Fibroblast of skin of left biceps (primary cell): ENCODE data around the gene CCDC97.
A peak's percentile ranks its signal among the peaks of the same experiment; 100 is the strongest.
"Not testable (repeated sequence)": the region's sequence is repeated elsewhere in the genome, so short reads cannot be mapped to it uniquely, and the experiment has no call there.

ENCODE experiments used
- DNase-seq, 2 experiments: peaks; one replicate each; pipeline ENCODE4 v3.0.0-alpha.2; 2013; ENCODE audit warnings: low read depth in 2 of 2

Gene CCDC97

GRCh38 chr19:41364524-41365391, 54.8 kb downstream of the CCDC97 start:
- DNase-seq, result no peak

DNA sequence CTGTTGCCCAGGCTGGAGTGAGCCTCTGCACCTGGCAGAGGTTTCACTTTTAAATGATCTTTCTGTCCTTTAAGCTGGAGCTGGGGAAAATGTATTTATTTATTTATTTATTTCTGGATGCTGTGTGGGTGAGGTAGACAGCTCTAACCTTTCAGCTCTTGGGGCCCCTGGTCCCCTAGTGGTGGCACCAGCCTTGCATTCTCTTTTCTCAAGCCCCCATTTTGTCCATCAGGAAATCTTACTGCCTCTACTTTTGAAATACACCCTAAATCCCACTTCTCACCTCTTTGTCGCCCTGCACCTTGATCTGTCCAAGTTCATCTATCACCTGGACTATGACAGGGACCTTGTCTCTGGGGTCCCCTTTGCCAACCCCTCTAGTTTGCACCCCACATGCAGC, 56.1 kb downstream of the CCDC97 start:
- DNase-seq, result no peak

DNA sequence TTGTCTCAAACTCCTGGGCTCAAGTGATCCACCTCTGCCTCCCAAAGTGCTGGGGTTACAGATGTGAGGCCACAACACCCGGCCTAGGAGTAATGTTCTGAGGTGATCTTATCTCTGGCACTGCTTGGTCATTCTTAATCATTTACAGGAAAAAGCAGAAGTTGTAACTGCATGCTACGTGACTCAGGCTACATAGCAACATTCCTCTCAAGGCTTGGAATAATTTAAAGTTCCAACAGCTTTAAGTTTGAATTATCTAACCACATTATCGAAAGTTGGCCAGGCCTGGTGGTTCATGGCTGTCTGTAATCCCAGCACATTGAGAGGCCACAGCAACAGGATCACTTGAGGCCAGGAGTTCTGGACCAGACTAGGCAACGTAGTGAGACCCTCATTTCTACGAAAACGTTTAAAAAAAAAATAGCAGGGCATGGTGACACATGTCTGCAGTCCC, 57.9 kb downstream of the CCDC97 start:
- DNase-seq, result peak; percentile 81 to 84

- no peak for DNase-seq
These were observed 59.8 kb downstream of the CCDC97 start for GRCh38 chr19:41369769-41370168.

- not testable (repeated sequence) for DNase-seq
These were observed 61.1 kb downstream of the CCDC97 start for GRCh38 chr19:41371119-41371518.

DNA sequence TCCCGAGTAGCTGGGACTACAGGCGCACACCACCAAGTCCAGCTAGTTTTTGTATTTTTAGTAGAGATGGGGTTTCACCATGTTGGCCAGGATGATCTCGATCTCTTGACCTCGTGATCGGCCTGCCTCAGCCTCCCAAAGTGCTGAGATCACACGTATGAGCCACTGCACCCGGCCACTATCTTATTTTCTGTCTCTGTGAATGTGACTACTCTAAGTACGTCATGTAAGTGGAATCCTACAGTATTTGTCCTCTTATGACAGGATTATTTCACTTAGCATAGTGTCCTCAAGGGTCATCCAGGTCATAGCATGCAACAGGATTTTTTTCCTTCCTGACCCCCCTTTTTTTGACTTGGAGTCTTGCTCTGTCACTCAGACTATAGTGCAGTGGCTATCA, 61.6 kb downstream of the CCDC97 start:
- DNase-seq, result no peak

GRCh38 chr19:41372501-41372900, 62.5 kb downstream of the CCDC97 start:
- no peak for DNase-seq

- DNase-seq, result peak; percentile 80 to 84
These were observed 64.0 kb downstream of the CCDC97 start for GRCh38 chr19:41373993-41374392.
